Fibroblast of lung (primary cell): Measurements from ENCODE around the gene EFNA2. TPM values are rescaled to one million over a fixed set of nuclear protein-coding genes. Genes with fewer than 3 reads are reported as not detected.

Experiments
- DNase-seq, 2 donors: peaks; one replicate each; pipeline versions ENCODE4 v3.0.0 to v3.0.0-alpha.2; 2010; ENCODE audit warnings: low read depth in 2 of 2
- H2AFZ ChIP-seq: 2 replicates; pipeline ENCODE4 v1.5.1; 2012; ENCODE audit warnings: low read length, control low read depth, inconsistent platforms
- H3K27ac ChIP-seq: 2 replicates; pipeline ENCODE4 v1.5.1; 2011; ENCODE audit warnings: low read length, control low read depth; ENCODE audit not compliant: insufficient read depth
- H3K27me3 ChIP-seq: 2 replicates; pipeline ENCODE4 v1.5.1; 2011; ENCODE audit warnings: mild to moderate bottlenecking, low read length; ENCODE audit not compliant: control insufficient read depth, insufficient read depth
- H3K36me3 ChIP-seq: 2 replicates; pipeline ENCODE4 v1.5.1; 2011; ENCODE audit warnings: low read length; ENCODE audit not compliant: control insufficient read depth, insufficient read depth
- H3K4me1 ChIP-seq: 2 replicates; pipeline ENCODE4 v1.5.1; 2011; ENCODE audit warnings: low read length; ENCODE audit not compliant: control insufficient read depth, insufficient read depth; ENCODE audit errors: extremely low read depth
- H3K4me2 ChIP-seq: 2 replicates; pipeline ENCODE4 v1.5.1; 2011; ENCODE audit warnings: low read length, control low read depth; ENCODE audit not compliant: insufficient read depth; ENCODE audit errors: extremely low read depth
- H3K4me3 ChIP-seq, 4 experiments: fragments of 200-600 bp in 1 of 4; sonication (generic) in 1 of 4; replicated peaks in 1 of 4; 2 replicates each; pipeline ENCODE4 v1.5.1; 2011 to 2016; ENCODE audit warnings: low read length in 4 of 4, low read depth in 3 of 4, mild to moderate bottlenecking in 3 of 4, control low read depth in 2 of 4, inconsistent platforms in 1 of 4, mixed read lengths in 1 of 4; ENCODE audit not compliant: insufficient read depth in 1 of 4; ENCODE audit errors: control extremely low read depth in 1 of 4
- H3K79me2 ChIP-seq: 2 replicates; pipeline ENCODE4 v1.5.1; 2012; ENCODE audit warnings: mild to moderate bottlenecking, low read length, inconsistent platforms; ENCODE audit not compliant: control insufficient read depth, insufficient read depth
- H3K9ac ChIP-seq: 2 replicates; pipeline ENCODE4 v1.5.1; 2011; ENCODE audit warnings: mild to moderate bottlenecking, low read length, control low read depth; ENCODE audit not compliant: insufficient read depth
- H3K9me3 ChIP-seq: 2 replicates; pipeline ENCODE4 v1.5.1; 2012; ENCODE audit warnings: low read depth, low read length; ENCODE audit not compliant: control insufficient read depth, insufficient read depth
- H4K20me1 ChIP-seq: 2 replicates; pipeline ENCODE4 v1.5.1; 2011; ENCODE audit warnings: low read length; ENCODE audit not compliant: control insufficient read depth, insufficient read depth; ENCODE audit errors: extremely low read depth
- CTCF ChIP-seq, 2 donors: IDR thresholded peaks in 1 of 2; conservative IDR thresholded peaks in 1 of 2; 1 replicate in 1 of 2; 2 replicates in 1 of 2; pipeline ENCODE4 v1.5.1; 2011 to 2012; ENCODE audit warnings: low read length in 2 of 2, control low read depth in 1 of 2, inconsistent platforms in 1 of 2, low read depth in 1 of 2, mild to moderate bottlenecking in 1 of 2
- EZH2 ChIP-seq: IDR thresholded peaks from 2 replicates; pipeline ENCODE4 v1.5.1; 2012; ENCODE audit warnings: low read length, control low read depth, mild to moderate bottlenecking; ENCODE audit errors: missing control alignments
- polyA plus RNA-seq, 2 donors: library from polyadenylated mRNA; depleted of rRNA in 1 of 2; stranded (reverse) in 1 of 2; unstranded in 1 of 2; fragments of >200 nt; gene quantifications; 2 replicates each; pipeline ENCODE4 v1.2.1, GENCODE V29; 2011 to 2012; ENCODE audit warnings: missing spikeins in 1 of 2
- total RNA-seq: library from RNA; depleted of rRNA; stranded (reverse); fragments of >200 nt; gene quantifications from 2 replicates; pipeline ENCODE4 v1.2.1, GENCODE V29; 2014

The EFNA2 gene
- total and polyA plus RNA-seq, 2 donors (not counting 1 experiment from before 2014, with no cell fraction given) = 0.17 TPM; not detected in 1

DNA sequence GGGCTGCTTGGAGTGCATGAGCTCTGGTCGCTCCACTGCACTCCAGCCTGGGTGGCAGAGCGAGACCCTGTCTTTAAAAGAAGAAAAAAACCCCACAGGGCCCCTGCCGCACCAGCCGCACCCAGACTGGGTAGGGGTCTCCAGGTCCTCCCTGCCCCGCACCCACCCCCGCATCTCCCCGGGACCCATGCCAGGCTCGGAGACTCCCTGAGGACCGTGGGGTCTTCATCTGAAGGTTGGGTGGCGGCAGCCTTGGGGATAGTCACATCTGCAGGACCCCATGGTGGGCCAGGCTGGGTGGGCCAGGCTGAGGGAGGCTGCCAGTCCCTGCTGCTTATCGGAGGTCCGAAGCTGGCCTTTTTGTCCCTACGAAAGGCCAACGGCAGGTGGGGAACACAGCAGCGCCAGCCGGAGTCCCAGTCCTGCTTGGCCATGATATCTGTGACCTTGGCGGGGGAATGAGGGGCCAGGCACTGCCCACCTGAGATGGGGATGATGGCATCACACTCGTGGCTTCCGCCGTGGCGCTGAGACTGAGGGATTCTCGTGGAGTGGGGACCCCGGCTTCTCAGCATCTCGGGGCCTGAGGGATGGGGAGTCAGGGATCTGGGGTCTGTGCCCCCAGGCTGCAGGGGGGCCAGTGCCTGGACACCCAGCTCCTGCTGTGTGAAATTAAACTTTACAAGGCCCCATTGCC, 11.1 kb downstream of the EFNA2 start:
- Histone ChIP-seq H3K79me2 (no peaks in the 10 kb centered on the region), H4K20me1 (no peaks in the 10 kb centered on the region), H3K36me3 (no peaks in the 10 kb centered on the region), H3K4me3 (no peak overlapping the region), H3K27me3 (no peaks in the 10 kb centered on the region), H3K4me2 (no peak overlapping the region), H3K4me1 (no peaks in the 10 kb centered on the region), H3K9me3 (no peaks in the 10 kb centered on the region), H3K9ac (no peak overlapping the region), H2AFZ (no peak overlapping the region), H3K27ac (no peak overlapping the region)
- TF ChIP-seq EZH2 (no peak), CTCF (conservative IDR thresholded peaks at IDR 0.05 in 1 of 2, IDR thresholded peaks at IDR 0.05 in 1 of 2; ENCODE audit: low read depth in 1 of 2, low read length in 2 of 2) (no peak)
- DNase-seq = no peak

DNA sequence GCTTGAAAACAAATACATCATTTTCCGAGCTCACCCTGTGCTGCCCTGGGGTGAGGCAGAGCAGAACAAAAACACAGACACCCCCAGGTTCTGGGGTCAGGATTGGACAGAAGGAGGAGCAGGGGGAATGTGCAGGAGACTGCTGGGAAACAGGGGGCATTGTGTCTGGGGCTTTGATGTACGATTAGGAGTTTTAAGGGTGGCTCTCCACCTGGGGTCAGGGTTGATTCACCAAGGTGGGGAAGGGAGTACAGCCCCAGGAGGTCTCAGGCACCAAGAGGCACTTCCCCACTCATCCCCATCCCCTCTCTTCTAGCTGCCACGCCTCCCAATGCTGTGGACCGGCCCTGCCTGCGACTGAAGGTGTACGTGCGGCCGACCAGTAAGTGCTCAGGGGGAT, 12.6 kb downstream of the EFNA2 start:
- no peaks in the 10 kb centered on the region for H3K27me3 ChIP-seq
- no peak overlapping the region for H3K27ac ChIP-seq
- no peaks in the 10 kb centered on the region for H4K20me1 ChIP-seq
- no peak for DNase-seq
- no peak overlapping the region for H3K9ac ChIP-seq
- no peak for TF ChIP-seq EZH2
- no peak for TF ChIP-seq CTCF (conservative IDR thresholded peaks at IDR 0.05 in 1 of 2, IDR thresholded peaks at IDR 0.05 in 1 of 2; ENCODE audit: low read depth in 1 of 2, low read length in 2 of 2)
- H3K9me3 ChIP-seq = no peaks in the 10 kb centered on the region
- no peaks in the 10 kb centered on the region for H3K79me2 ChIP-seq
- no peak overlapping the region for H2AFZ ChIP-seq
- no peak overlapping the region for H3K4me2 ChIP-seq
- H3K36me3 ChIP-seq = no peaks in the 10 kb centered on the region
- no peaks in the 10 kb centered on the region for H3K4me1 ChIP-seq
- H3K4me3 ChIP-seq = no peak overlapping the region

DNA sequence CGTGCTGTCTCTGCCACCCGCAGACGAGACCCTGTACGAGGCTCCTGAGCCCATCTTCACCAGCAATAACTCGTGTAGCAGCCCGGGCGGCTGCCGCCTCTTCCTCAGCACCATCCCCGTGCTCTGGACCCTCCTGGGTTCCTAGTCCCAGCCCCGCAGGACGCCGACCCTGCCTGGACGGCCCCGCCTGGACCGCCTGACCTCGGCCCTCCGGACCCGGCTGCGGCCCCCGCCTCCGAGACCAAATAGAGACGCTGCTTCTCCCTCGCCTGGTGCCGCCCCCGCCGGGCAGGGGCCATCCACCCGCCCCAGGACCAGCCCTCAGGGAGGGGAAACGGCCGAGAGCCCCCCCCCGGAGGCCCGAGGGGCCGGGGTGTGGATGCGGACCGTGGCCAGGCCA, 14.1 kb downstream of the EFNA2 start:
- Histone ChIP-seq H3K27ac (no peak overlapping the region), H3K9me3 (no peaks in the 10 kb centered on the region), H3K4me3 (no peak overlapping the region), H3K27me3 (no peaks in the 10 kb centered on the region), H3K4me2 (no peak overlapping the region), H3K79me2 (no peaks in the 10 kb centered on the region), H4K20me1 (no peaks in the 10 kb centered on the region), H3K4me1 (no peaks in the 10 kb centered on the region), H3K36me3 (no peaks in the 10 kb centered on the region), H2AFZ (no peak overlapping the region), H3K9ac (no peak overlapping the region)
- DNase-seq = no peak
- TF ChIP-seq CTCF (conservative IDR thresholded peaks at IDR 0.05 in 1 of 2, IDR thresholded peaks at IDR 0.05 in 1 of 2; ENCODE audit: low read depth in 1 of 2, low read length in 2 of 2) (no peak), EZH2 (no peak)
